Fibroblast of mammary gland (primary cell): ENCODE measurements around the gene BLZF1.
"Not testable (repeated sequence)": the region's sequence is repeated elsewhere in the genome, so short reads cannot be mapped to it uniquely, and the experiment has no call there.

Source experiments
- DNase-seq: peaks from one replicate; pipeline ENCODE4 v3.0.0-alpha.2; 2010; ENCODE audit warnings: low read depth
- H3K4me3 ChIP-seq: 2 replicates; pipeline ENCODE4 v1.5.1; 2011; ENCODE audit warnings: low read depth, mild to moderate bottlenecking, low read length, moderate library complexity; ENCODE audit not compliant: control insufficient read depth
- CTCF ChIP-seq: conservative IDR thresholded peaks from 2 replicates; pipeline ENCODE4 v1.5.1; 2011; ENCODE audit warnings: low read depth, low read length, inconsistent platforms; ENCODE audit not compliant: control insufficient read depth, insufficient read depth

BLZF1 gene

GRCh38 chr1:169340882-169341281, 27.1 kb upstream of the BLZF1 start:
- no peak for DNase-seq
- H3K4me3 ChIP-seq: no peak overlapping the region
- no peak for TF ChIP-seq CTCF

GRCh38 chr1:169342096-169342495, 25.9 kb upstream of the BLZF1 start:
- DNase-seq: not testable (repeated sequence)

GRCh38 chr1:169345511-169345910, 22.5 kb upstream of the BLZF1 start:
- TF ChIP-seq CTCF: no peak
- no peak overlapping the region for H3K4me3 ChIP-seq
- no peak for DNase-seq

More at GRCh38 chr1:169342096-169342495, 25.9 kb upstream of the BLZF1 start:
- not testable (repeated sequence) for H3K4me3 ChIP-seq

- TF ChIP-seq CTCF: no peak
- no peak for DNase-seq
- H3K4me3 ChIP-seq: no peak overlapping the region
Observed at GRCh38 chr1:169346036-169346589, 21.9 kb upstream of the BLZF1 start.

- DNase-seq: no peak
- no peak for TF ChIP-seq CTCF
- no peak overlapping the region for H3K4me3 ChIP-seq
Observed at GRCh38 chr1:169347688-169348382, 20.2 kb upstream of the BLZF1 start.

- peak; percentile 78 for TF ChIP-seq CTCF
Observed at GRCh38 chr1:169348383-169349036, 19.5 kb upstream of the BLZF1 start.

GRCh38 chr1:169360415-169360814, 7.6 kb upstream of the BLZF1 start:
- DNase-seq: no peak
- TF ChIP-seq CTCF: no peak

More at GRCh38 chr1:169348383-169349036, 19.5 kb upstream of the BLZF1 start:
- peak; percentile 71 for DNase-seq
- no peak overlapping the region for H3K4me3 ChIP-seq

More at GRCh38 chr1:169360415-169360814, 7.6 kb upstream of the BLZF1 start:
- no peak overlapping the region for H3K4me3 ChIP-seq
